Astrocyte (in vitro differentiated cells and primary cell): Measurements from ENCODE around the gene MAP2. TPM values are rescaled to one million over a fixed set of nuclear protein-coding genes. Genes with fewer than 3 reads are reported as not detected.

Source experiments
- DNase-seq: peaks from one replicate; pipeline ENCODE4 v3.0.0-alpha.2; 2010; ENCODE audit warnings: low read depth
- FAIRE-seq: peaks from 2 replicates; lab custom pipeline; 2011; peaks lifted over from hg19 to GRCh38; lab: Jason Lieb, UNC
- H2AFZ ChIP-seq: 2 replicates; pipeline ENCODE4 v1.6.0; 2012; ENCODE audit warnings: low read depth, low read length, inconsistent platforms
- H3K27ac ChIP-seq: 2 replicates; pipeline ENCODE4 v1.5.1; 2011; ENCODE audit warnings: low read depth, low read length, inconsistent platforms
- H3K27me3 ChIP-seq: 2 replicates; pipeline ENCODE4 v1.6.0; 2011; ENCODE audit warnings: low read length, inconsistent platforms; ENCODE audit not compliant: insufficient read depth
- H3K36me3 ChIP-seq: 2 replicates; pipeline ENCODE4 v1.5.1; 2011; ENCODE audit warnings: low read length, inconsistent platforms; ENCODE audit not compliant: insufficient read depth
- H3K4me1 ChIP-seq: 2 replicates; pipeline ENCODE4 v1.5.1; 2011; ENCODE audit warnings: low read length, inconsistent platforms; ENCODE audit not compliant: insufficient read depth
- H3K4me2 ChIP-seq: 2 replicates; pipeline ENCODE4 v1.6.0; 2012; ENCODE audit warnings: low read length, inconsistent platforms
- H3K4me3 ChIP-seq: 2 replicates; pipeline ENCODE4 v1.5.1; 2011; ENCODE audit warnings: low read depth, mild to moderate bottlenecking, low read length, inconsistent platforms; ENCODE audit not compliant: insufficient read depth
- H3K79me2 ChIP-seq: 2 replicates; pipeline ENCODE4 v1.6.0; 2012; ENCODE audit warnings: mild to moderate bottlenecking, low read length, inconsistent platforms; ENCODE audit not compliant: insufficient read depth
- H3K9ac ChIP-seq: 2 replicates; pipeline ENCODE4 v1.6.0; 2012; ENCODE audit warnings: mild to moderate bottlenecking, low read length, inconsistent platforms
- H3K9me3 ChIP-seq: 2 replicates; pipeline ENCODE4 v1.5.1; 2012; ENCODE audit warnings: low read depth, mild to moderate bottlenecking, low read length, inconsistent platforms; ENCODE audit not compliant: insufficient read depth
- H4K20me1 ChIP-seq: 2 replicates; pipeline ENCODE4 v1.6.0; 2012; ENCODE audit warnings: low read length, inconsistent platforms; ENCODE audit not compliant: insufficient read depth
- H3K27ac Mint-ChIP-seq: one replicate; pipeline ENCODE4 v1.8.0; 2021; ENCODE audit warnings: mild to moderate bottlenecking, mixed read lengths; ENCODE audit not compliant: unreplicated experiment
- H3K27me3 Mint-ChIP-seq: one replicate; pipeline ENCODE4 v1.8.0; 2021; ENCODE audit warnings: low read depth, mixed read lengths; ENCODE audit not compliant: unreplicated experiment
- H3K36me3 Mint-ChIP-seq: one replicate; pipeline ENCODE4 v1.8.0; 2021; ENCODE audit warnings: low read depth, mixed read lengths; ENCODE audit not compliant: unreplicated experiment
- H3K4me1 Mint-ChIP-seq: one replicate; pipeline ENCODE4 v1.8.0; 2021; ENCODE audit warnings: low read depth, mixed read lengths; ENCODE audit not compliant: unreplicated experiment
- H3K4me3 Mint-ChIP-seq: one replicate; pipeline ENCODE4 v1.8.0; 2021; ENCODE audit warnings: mild to moderate bottlenecking, moderate library complexity, mixed read lengths; ENCODE audit not compliant: unreplicated experiment
- H3K9me3 Mint-ChIP-seq: one replicate; pipeline ENCODE4 v1.8.0; 2021; ENCODE audit warnings: mild to moderate bottlenecking, mixed read lengths; ENCODE audit not compliant: unreplicated experiment
- EZH2 ChIP-seq: IDR thresholded peaks from 2 replicates; pipeline ENCODE4 v1.6.1; 2012; ENCODE audit warnings: mild to moderate bottlenecking, low read length, inconsistent platforms; ENCODE audit not compliant: insufficient read depth
- total RNA-seq: library from RNA; stranded (reverse); gene quantifications from 2 replicates; pipeline ENCODE4 v1.2.1, GENCODE V29; 2021
- TF ChIP-seq, protein P1 (sequence below): IDR thresholded peaks from 2 replicates; pipeline ENCODE4 v1.5.1; 2011; ENCODE audit warnings: low read depth, mild to moderate bottlenecking, inconsistent platforms, low read length, moderate library complexity; ENCODE audit not compliant: insufficient read depth

Gene MAP2
- total RNA-seq, 1 donor from 2014 or later = 15.9 TPM

DNA sequence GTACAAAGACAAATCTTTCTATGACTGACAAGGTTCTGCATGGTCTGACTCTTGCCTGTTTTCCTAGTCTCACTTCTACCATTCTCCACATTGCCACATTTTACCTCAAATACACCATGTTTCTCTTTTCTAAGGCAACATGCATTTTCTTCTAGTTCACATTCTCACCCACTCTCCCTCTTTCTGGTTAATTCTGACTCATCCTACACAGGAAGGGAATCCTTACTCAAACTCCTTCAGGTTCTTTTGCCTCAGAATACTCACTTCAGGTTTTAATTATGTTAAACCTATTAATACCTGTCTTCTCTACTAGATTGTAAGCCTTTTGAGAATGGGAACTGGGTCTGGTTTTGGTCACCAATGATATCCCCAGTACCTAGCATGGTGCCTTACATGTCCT is 47.2 kb downstream of the MAP2 start:
- Mint-ChIP-seq H3K27ac (peak overlapping the region; percentile 70), H3K4me1 (peaks cover 21% of the 10 kb centered on the region), H3K36me3 (no peaks in the 10 kb centered on the region), H3K9me3 (no peaks in the 10 kb centered on the region), H3K4me3 (no peak overlapping the region), H3K27me3 (no peaks in the 10 kb centered on the region)
- TF ChIP-seq, protein P1, sequence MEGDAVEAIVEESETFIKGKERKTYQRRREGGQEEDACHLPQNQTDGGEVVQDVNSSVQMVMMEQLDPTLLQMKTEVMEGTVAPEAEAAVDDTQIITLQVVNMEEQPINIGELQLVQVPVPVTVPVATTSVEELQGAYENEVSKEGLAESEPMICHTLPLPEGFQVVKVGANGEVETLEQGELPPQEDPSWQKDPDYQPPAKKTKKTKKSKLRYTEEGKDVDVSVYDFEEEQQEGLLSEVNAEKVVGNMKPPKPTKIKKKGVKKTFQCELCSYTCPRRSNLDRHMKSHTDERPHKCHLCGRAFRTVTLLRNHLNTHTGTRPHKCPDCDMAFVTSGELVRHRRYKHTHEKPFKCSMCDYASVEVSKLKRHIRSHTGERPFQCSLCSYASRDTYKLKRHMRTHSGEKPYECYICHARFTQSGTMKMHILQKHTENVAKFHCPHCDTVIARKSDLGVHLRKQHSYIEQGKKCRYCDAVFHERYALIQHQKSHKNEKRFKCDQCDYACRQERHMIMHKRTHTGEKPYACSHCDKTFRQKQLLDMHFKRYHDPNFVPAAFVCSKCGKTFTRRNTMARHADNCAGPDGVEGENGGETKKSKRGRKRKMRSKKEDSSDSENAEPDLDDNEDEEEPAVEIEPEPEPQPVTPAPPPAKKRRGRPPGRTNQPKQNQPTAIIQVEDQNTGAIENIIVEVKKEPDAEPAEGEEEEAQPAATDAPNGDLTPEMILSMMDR = no peak
- TF ChIP-seq EZH2 = no peak
- DNase-seq (peak; percentile 62), FAIRE-seq (peak; percentile 62)
- H3K79me2 ChIP-seq = no peaks in the 10 kb centered on the region
- H4K20me1 ChIP-seq = no peaks in the 10 kb centered on the region
- peak overlapping the region; percentile 38 for H3K4me2 ChIP-seq
- H3K9me3 ChIP-seq = no peaks in the 10 kb centered on the region
- H3K36me3 ChIP-seq = no peaks in the 10 kb centered on the region
- no peak overlapping the region for H3K27ac ChIP-seq
- H2AFZ ChIP-seq = no peak overlapping the region
- H3K4me3 ChIP-seq = no peak overlapping the region
- H3K4me1 ChIP-seq = peaks cover 23% of the 10 kb centered on the region
- H3K9ac ChIP-seq = no peak overlapping the region
- no peaks in the 10 kb centered on the region for H3K27me3 ChIP-seq

DNA sequence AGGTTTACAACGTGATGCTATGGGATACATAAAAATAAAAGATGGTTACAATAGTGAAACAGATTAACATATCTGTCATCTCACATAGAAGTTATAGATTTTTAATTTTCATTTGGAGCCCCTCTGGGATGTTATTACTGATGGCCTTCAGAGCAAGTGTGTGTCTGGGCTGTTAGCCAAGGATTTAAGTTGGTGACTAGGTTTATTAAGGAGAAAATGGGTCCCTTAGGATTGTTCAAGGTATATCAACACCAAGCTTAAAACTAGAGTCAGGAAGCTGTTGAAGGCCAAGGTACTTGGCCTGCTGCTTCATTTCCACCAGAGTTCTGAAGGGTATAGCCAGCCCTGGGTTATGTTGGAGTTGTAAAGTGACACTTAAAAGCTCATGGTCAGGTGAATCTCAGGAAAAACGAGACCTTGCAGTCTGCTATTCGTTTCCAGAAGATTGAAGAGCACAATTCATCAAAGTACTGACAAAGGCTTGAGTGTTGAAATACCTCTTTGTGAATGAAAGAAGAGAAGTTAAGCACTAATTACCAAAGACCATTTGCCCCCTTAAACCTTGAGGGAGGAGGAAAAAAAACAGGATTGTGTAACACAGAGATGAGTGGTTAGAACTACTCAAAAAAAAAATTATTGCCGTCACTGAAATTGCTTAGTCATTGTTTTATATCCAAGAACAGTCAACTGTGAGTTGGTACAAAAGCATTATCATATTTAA is 48.4 kb downstream of the MAP2 start:
- peaks cover 26% of the 10 kb centered on the region for H3K4me1 ChIP-seq
- no peaks in the 10 kb centered on the region for H3K36me3 ChIP-seq
- H3K79me2 ChIP-seq = no peaks in the 10 kb centered on the region
- Mint-ChIP-seq H3K9me3 (no peaks in the 10 kb centered on the region), H3K27ac (peak overlapping the region; percentile 47), H3K27me3 (no peaks in the 10 kb centered on the region), H3K4me1 (peaks cover 21% of the 10 kb centered on the region), H3K36me3 (no peaks in the 10 kb centered on the region), H3K4me3 (no peak overlapping the region)
- H2AFZ ChIP-seq = no peak overlapping the region
- H3K4me3 ChIP-seq = no peak overlapping the region
- no peaks in the 10 kb centered on the region for H4K20me1 ChIP-seq
- H3K4me2 ChIP-seq = peak overlapping the region; percentile 4
- DNase-seq (peak; percentile 64), FAIRE-seq (no peak)
- no peak overlapping the region for H3K27ac ChIP-seq
- no peaks in the 10 kb centered on the region for H3K9me3 ChIP-seq
- TF ChIP-seq, protein P1 = no peak
- no peak for TF ChIP-seq EZH2
- no peak overlapping the region for H3K9ac ChIP-seq
- no peaks in the 10 kb centered on the region for H3K27me3 ChIP-seq

DNA sequence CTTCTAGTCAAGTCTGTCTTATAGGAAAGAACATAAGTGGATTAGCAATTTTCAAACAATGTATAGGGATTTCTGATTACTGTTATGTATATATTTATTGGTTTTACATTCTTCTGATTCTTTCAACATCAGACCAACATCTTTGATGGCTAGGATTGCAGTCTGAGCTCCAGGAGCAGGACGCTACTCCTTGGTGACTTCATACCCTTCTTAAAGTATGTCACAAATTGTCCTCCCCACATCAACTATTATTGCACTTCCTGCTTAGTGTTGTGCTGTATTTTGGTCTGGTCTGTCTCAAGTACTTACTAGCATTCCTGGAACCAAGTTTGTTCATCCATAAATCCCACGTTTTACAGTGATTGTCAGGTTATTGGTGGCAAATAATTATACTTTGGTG is 49.0 kb downstream of the MAP2 start:
- H3K9me3 Mint-ChIP-seq = no peaks in the 10 kb centered on the region
- Histone ChIP-seq H3K9me3 (no peaks in the 10 kb centered on the region), H3K4me1 (peaks cover 26% of the 10 kb centered on the region), H3K9ac (no peak overlapping the region), H4K20me1 (no peaks in the 10 kb centered on the region), H3K27me3 (no peaks in the 10 kb centered on the region), H2AFZ (peak overlapping the region; percentile 3), H3K4me3 (no peak overlapping the region), H3K27ac (peak overlapping the region; percentile 12), H3K79me2 (no peaks in the 10 kb centered on the region), H3K4me2 (peak overlapping the region; percentile 4), H3K36me3 (no peaks in the 10 kb centered on the region)
- no peaks in the 10 kb centered on the region for H3K36me3 Mint-ChIP-seq
- no peak overlapping the region for H3K4me3 Mint-ChIP-seq
- DNase-seq (peak; percentile 32), FAIRE-seq (no peak)
- no peaks in the 10 kb centered on the region for H3K27me3 Mint-ChIP-seq
- H3K4me1 Mint-ChIP-seq = peaks cover 21% of the 10 kb centered on the region
- peak overlapping the region; percentile 37 for H3K27ac Mint-ChIP-seq
- TF ChIP-seq, protein P1 = no peak
- no peak for TF ChIP-seq EZH2
